GM12878 (cell line): ENCODE measurements around the gene INSIG1. TPM values are rescaled to one million over a fixed set of nuclear protein-coding genes. Genes with fewer than 3 reads are reported as not detected.

Experiments used
- ATAC-seq: fragments of 200-7000 bp; cut with Tn5 transposase; 3 replicates; pipeline ENCODE4 v1.9.1; 2020; ENCODE audit warnings: mild to moderate bottlenecking, moderate library complexity
- BruUV-seq: library from RNA; stranded (reverse); fragments of 400-500 nt; replicated peaks from 2 replicates; lab custom pipeline; 2021; lab: Mats Ljungman, UMichigan
- CTCF ChIA-PET: fragments of 300-600 bp; sonication (Branson Sonifier 250); formaldehyde crosslinking; extraction: SDS; loops from one replicate; lab custom pipeline; 2021; ENCODE audit warnings: inconsistent platforms; lab: Yijun Ruan, JAX
- POLR2A ChIA-PET: fragments of 350-600 bp; formaldehyde crosslinking; extraction: SDS; loops from one replicate; lab custom pipeline; 2021; ENCODE audit warnings: inconsistent platforms; lab: Charles Lee
- RAD21 ChIA-PET: fragments of 300-600 bp; sonication (Branson Sonifier 250); formaldehyde crosslinking; loops from one replicate; lab custom pipeline; 2023; ENCODE audit warnings: antibody characterized with exemption; ENCODE audit not compliant: unreplicated experiment; lab: Charles Lee
- SMC1A ChIA-PET: fragments of 300-600 bp; sonication (Branson Sonifier 250); formaldehyde crosslinking; loops from one replicate; lab custom pipeline; 2023; ENCODE audit not compliant: unreplicated experiment, uncharacterized antibody; lab: Charles Lee
- DNase-seq: peaks from one replicate; pipeline ENCODE4 v3.0.0-alpha.2; 2011; ENCODE audit warnings: low read depth, low spot score
- FAIRE-seq: peaks from 3 replicates; lab custom pipeline; 2011; peaks lifted over from hg19 to GRCh38; lab: Jason Lieb, UNC
- H2AFZ ChIP-seq: 2 replicates; pipeline ENCODE4 v1.6.0; 2011; ENCODE audit warnings: low read depth, low read length, control low read depth; ENCODE audit not compliant: control insufficient read depth
- H3K27ac ChIP-seq: 2 replicates; pipeline ENCODE4 v1.5.1; 2011; ENCODE audit warnings: control low read depth; ENCODE audit not compliant: control insufficient read depth, insufficient read depth
- H3K27me3 ChIP-seq, 2 experiments: replicated peaks in 1 of 2; 2 replicates each; pipeline versions ENCODE4 v1.6.0 to v1.6.1; 2011; ENCODE audit warnings: low read length in 1 of 2; ENCODE audit not compliant: control insufficient read depth in 2 of 2, insufficient read depth in 2 of 2
- H3K36me3 ChIP-seq, 2 experiments: 2 replicates each; pipeline ENCODE4 v1.5.1; 2011; ENCODE audit warnings: low read length in 1 of 2; ENCODE audit not compliant: control insufficient read depth in 2 of 2, insufficient read depth in 2 of 2
- H3K4me1 ChIP-seq: 2 replicates; pipeline ENCODE4 v1.6.1; 2011; ENCODE audit warnings: mild to moderate bottlenecking, low read length, moderate library complexity, mixed read lengths; ENCODE audit not compliant: control insufficient read depth, insufficient read depth
- H3K4me2 ChIP-seq: 2 replicates; pipeline ENCODE4 v1.6.0; 2011; ENCODE audit warnings: control low read depth; ENCODE audit not compliant: control insufficient read depth, insufficient read depth
- H3K4me3 ChIP-seq: fragments of 200-600 bp; sonication (generic); 2 replicates; pipeline ENCODE4 v1.5.1; 2016
- H3K79me2 ChIP-seq: 2 replicates; pipeline ENCODE4 v1.6.0; 2011; ENCODE audit warnings: low read length; ENCODE audit not compliant: control insufficient read depth, insufficient read depth
- H3K9ac ChIP-seq: 2 replicates; pipeline ENCODE4 v1.8.0; 2011; ENCODE audit warnings: low read length, control low read depth, mixed read lengths; ENCODE audit not compliant: control insufficient read depth, insufficient read depth
- H3K9me3 ChIP-seq: replicated peaks from 3 replicates; pipeline ENCODE4 v1.5.1; 2011; ENCODE audit warnings: mild to moderate bottlenecking, low read length; ENCODE audit not compliant: control insufficient read depth, insufficient read depth
- H4K20me1 ChIP-seq: 2 replicates; pipeline ENCODE4 v1.6.0; 2011; ENCODE audit not compliant: control insufficient read depth, insufficient read depth
- ASH2L ChIP-seq: fragments of 300-600, 200-600 bp; sonication (generic); IDR thresholded peaks from 2 replicates; pipeline ENCODE4 v1.6.1; 2017; ENCODE audit warnings: low read depth, mild to moderate bottlenecking, borderline replicate concordance
- CTCF ChIP-seq, 3 experiments: IDR thresholded peaks in 2 of 3; conservative IDR thresholded peaks in 1 of 3; 2 replicates each; pipeline ENCODE4 v1.5.1; 2011; ENCODE audit warnings: low read depth in 3 of 3, low read length in 3 of 3, mild to moderate bottlenecking in 3 of 3, control low read depth in 2 of 3, moderate library complexity in 2 of 3, inconsistent platforms in 1 of 3, mixed read lengths in 1 of 3; ENCODE audit not compliant: control insufficient read depth in 2 of 3, insufficient read depth in 1 of 3; ENCODE audit errors: extremely low read depth in 1 of 3
- FOXK2 ChIP-seq: fragments of 450-650 bp; IDR thresholded peaks from 2 replicates; pipeline ENCODE4 v1.6.1; 2017; ENCODE audit warnings: mild to moderate bottlenecking, moderate library complexity
- NBN ChIP-seq: fragments of 450-650 bp; IDR thresholded peaks from 2 replicates; pipeline ENCODE4 v1.6.1; 2016
- NFXL1 ChIP-seq: fragments of 450-650 bp; IDR thresholded peaks from 2 replicates; pipeline ENCODE4 v1.6.1; 2017; ENCODE audit warnings: antibody characterized with exemption, mild to moderate bottlenecking, borderline replicate concordance
- PML ChIP-seq: IDR thresholded peaks from 2 replicates; pipeline ENCODE4 v1.6.1; 2012; ENCODE audit warnings: low read length, inconsistent platforms
- POU2F2 ChIP-seq: IDR thresholded peaks from 3 replicates; pipeline ENCODE4 v1.6.1; 2011; ENCODE audit warnings: low read depth, mild to moderate bottlenecking, low read length, borderline replicate concordance
- RELB ChIP-seq: fragments of 450-650 bp; IDR thresholded peaks from 2 replicates; pipeline ENCODE4 v1.6.1; 2017; ENCODE audit warnings: low read depth, mild to moderate bottlenecking, moderate library complexity
- RUNX3 ChIP-seq: IDR thresholded peaks from 2 replicates; pipeline ENCODE4 v1.6.1; 2012; ENCODE audit warnings: low read length, inconsistent platforms
- SMAD5 ChIP-seq: IDR thresholded peaks from 2 replicates; pipeline ENCODE4 v1.6.1; 2016; ENCODE audit warnings: antibody characterized with exemption, low read depth
- SMARCA5 ChIP-seq: fragments of 450-650 bp; IDR thresholded peaks from 2 replicates; pipeline ENCODE4 v1.6.1; 2017; ENCODE audit warnings: mild to moderate bottlenecking
- SP1 ChIP-seq: IDR thresholded peaks from one replicate; pipeline ENCODE4 v1.6.1; 2011; ENCODE audit warnings: low read depth, low read length
- SRF ChIP-seq, 2 experiments: IDR thresholded peaks; 2 replicates each; pipeline ENCODE4 v1.6.1; 2011; ENCODE audit warnings: low read depth in 2 of 2, low read length in 2 of 2, mild to moderate bottlenecking in 1 of 2, moderate library complexity in 1 of 2
- TBL1XR1 ChIP-seq: IDR thresholded peaks from 2 replicates; pipeline ENCODE4 v1.6.1; 2012; ENCODE audit warnings: low read depth, low read length, improper control_type of control experiment
- USF2 ChIP-seq: IDR thresholded peaks from 2 replicates; pipeline ENCODE4 v1.6.1; 2011; ENCODE audit warnings: low read depth, low read length, improper control_type of control experiment, borderline replicate concordance
- YY1 ChIP-seq: IDR thresholded peaks from 2 replicates; pipeline ENCODE4 v1.6.1; 2011; ENCODE audit warnings: low read depth, mild to moderate bottlenecking, low read length
- ZBTB4 ChIP-seq: fragments of 450-650 bp; formaldehyde crosslinking; IDR thresholded peaks from 2 replicates; pipeline ENCODE4 v1.4.0; 2022; ENCODE audit warnings: mild to moderate bottlenecking, moderate library complexity
- ZNF217 ChIP-seq: fragments of 450-650 bp; IDR thresholded peaks from 2 replicates; pipeline ENCODE4 v1.6.1; 2017; ENCODE audit warnings: antibody characterized with exemption, mild to moderate bottlenecking
- WGBS: methylation state at CpG from one replicate; pipeline ENCODE4 v1.1.6; 2016; ENCODE audit warnings: low lambda C conversion rate; ENCODE audit not compliant: insufficient replicate concordance, insufficient coverage; ENCODE audit errors: missing lambda C conversion rate; 5-methylcytosine and 5-hydroxymethylcytosine counted together
- in situ Hi-C: fragments of 300-500 bp; cut with MboI; formaldehyde crosslinking; loops from 9 replicates; pipeline ENCODE4 v1.14.3; 2018; ENCODE audit warnings: mixed read lengths
- intact Hi-C: fragments of 100-400 bp; cut with micrococcal nuclease; formaldehyde crosslinking; loops from one replicate; pipeline ENCODE4 v1.14.2; 2022; ENCODE audit not compliant: unreplicated experiment
- polyA plus RNA-seq, 11 experiments: library from polyadenylated mRNA; depleted of rRNA in 4 of 11; unstranded in 6 of 11; stranded (reverse) in 5 of 11; fragments of >200 nt; fragmentation: Nextera tagmentation in 4 of 11; fragmentation: Illumina TruSeq in 1 of 11; extraction: Ambion mirVana in 4 of 11; extraction: Trizol in 1 of 11; gene quantifications; 1 replicate in 1 of 11; 2 replicates in 10 of 11; pipeline versions ENCODE4 v1.2.1 to v1.2.3, GENCODE V29; 2011 to 2016; ENCODE audit warnings: inconsistent platforms in 2 of 11, missing spikeins in 2 of 11, low read depth in 1 of 11
- total RNA-seq, 4 experiments: library from RNA; depleted of rRNA in 3 of 4; stranded (reverse); fragments of >200 nt in 3 of 4; fragmentation: Illumina TruSeq in 1 of 4; extraction: Trizol in 1 of 4; gene quantifications; 2 replicates each; pipeline versions ENCODE4 v1.2.1 to v1.2.3, GENCODE V29; 2013 to 2021

Gene INSIG1
- total and polyA plus RNA-seq, 10 of the 15 experiments (the other 5 are each of a cell fraction or from before 2014, with no cell fraction given) = 29.6 to 168 (median 91.1) TPM

- Histone ChIP-seq H3K27me3 (no peaks in the 10 kb centered on the region), H2AFZ (no peak overlapping the region), H3K4me1 (peaks cover 4% of the 10 kb centered on the region), H3K79me2 (peaks cover 32% of the 10 kb centered on the region), H3K4me3 (no peak overlapping the region), H3K27ac (no peak overlapping the region), H3K36me3 (peaks cover 0 to 3% of the 10 kb centered on the region in 2 experiments; a peak in 1 of 4 replicates), H3K9me3 (no peaks in the 10 kb centered on the region), H3K4me2 (peak overlapping the region; percentile 74; the same call in 1 of the 2 replicates), H4K20me1 (no peaks in the 10 kb centered on the region), H3K9ac (no peak overlapping the region)
- ATAC-seq (no peak), DNase-seq (no peak), FAIRE-seq (no peak)
- ChIA-PET SMC1A (interaction anchor here (2.2 kb wide), 1 partner anchor 90 kb away, joined by 6 read pairs; no protein-coding TSS in a partner anchor), RAD21 (no interaction called here), CTCF (interaction anchor here (0.9 to 1.5 kb wide), 3 partner anchors 50 to 91 kb away, joined by 3 to 7 read pairs (median 4); no protein-coding TSS in a partner anchor), POLR2A (interaction anchor here (0.5 to 4.4 kb wide), 2 partner anchors 90 to 354 kb away, joined by 3 to 86 read pairs; no protein-coding TSS in a partner anchor)
- intact Hi-C loops (loop anchor here (5.0 to 10.0 kb wide), 4 partner anchors 103 to 1622 kb away; partner anchors contain the start of gene PAXIP1), in situ Hi-C loops (loop anchor here (5.0 to 10.0 kb wide), 2 partner anchors 91 to 293 kb away; partner anchors contain the start of gene PAXIP1)
- WGBS = 65% methylated on average over 7 of the region's 7 CpGs
- no TSS peak for BruUV-seq
- TF ChIP-seq SMAD5 (no peak), YY1 (no peak), USF2 (no peak), ASH2L (no peak), RUNX3 (no peak), TBL1XR1 (no peak), ZBTB4 (CRISPR knock-in tag) (no peak), CTCF (IDR thresholded peaks at IDR 0.05 in 2 of 3, conservative IDR thresholded peaks at IDR 0.05 in 1 of 3; ENCODE audit: control insufficient read depth in 2 of 3, extremely low read depth in 1 of 3, insufficient read depth in 1 of 3, low read depth in 3 of 3, low read length in 3 of 3) (no peak), SMARCA5 (no peak), ZNF217 (no peak), RELB (no peak), NBN (no peak), PML (no peak), NFXL1 (no peak), FOXK2 (no peak), POU2F2 (no peak), SRF (IDR thresholded peaks at IDR 0.05; ENCODE audit: low read depth in 2 of 2, low read length in 2 of 2) (no peak), SP1 (no peak)
Observed at GRCh38 chr7:155295511-155295910, 2.2 kb upstream of the INSIG1 start.
